PC-9 (cell line): Measurements from ENCODE around the gene GRIK3.
"Not testable (repeated sequence)": the region's sequence is repeated elsewhere in the genome, so short reads cannot be mapped to it uniquely, and the experiment has no call there.

Experiments used
- EZH2 ChIP-seq: fragments of 200-600 bp; sonication (generic); IDR thresholded peaks from 2 replicates; pipeline ENCODE4 v1.8.0; 2017; ENCODE audit warnings: antibody characterized with exemption, low read depth
- TF ChIP-seq, protein P1 (sequence below): fragments of 200-600 bp; sonication (generic); conservative IDR thresholded peaks from 2 replicates; pipeline ENCODE4 v1.6.1; 2017; ENCODE audit warnings: mixed run types, antibody characterized with exemption, mild to moderate bottlenecking, moderate library complexity

DNA sequence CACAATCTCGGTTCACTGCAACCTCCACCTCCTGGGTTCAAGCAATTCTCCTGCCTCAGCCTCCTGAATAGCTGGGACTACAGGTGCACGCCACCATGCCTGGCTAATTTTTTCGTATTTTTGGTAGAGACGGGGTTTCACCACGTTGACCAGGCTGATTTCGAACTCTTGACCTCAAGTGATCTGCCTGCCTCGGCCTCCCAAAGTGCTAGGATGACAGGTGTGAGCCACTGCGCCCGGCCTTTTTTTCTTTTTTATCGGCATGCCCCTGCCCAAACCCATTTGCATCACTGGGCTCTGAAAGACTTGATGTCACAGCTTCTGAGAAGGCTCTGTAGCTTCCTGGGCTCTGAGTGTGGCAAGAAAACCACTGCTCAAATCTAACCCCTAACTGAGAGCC is 125.0 kb downstream of the GRIK3 start:
- TF ChIP-seq, protein P1, sequence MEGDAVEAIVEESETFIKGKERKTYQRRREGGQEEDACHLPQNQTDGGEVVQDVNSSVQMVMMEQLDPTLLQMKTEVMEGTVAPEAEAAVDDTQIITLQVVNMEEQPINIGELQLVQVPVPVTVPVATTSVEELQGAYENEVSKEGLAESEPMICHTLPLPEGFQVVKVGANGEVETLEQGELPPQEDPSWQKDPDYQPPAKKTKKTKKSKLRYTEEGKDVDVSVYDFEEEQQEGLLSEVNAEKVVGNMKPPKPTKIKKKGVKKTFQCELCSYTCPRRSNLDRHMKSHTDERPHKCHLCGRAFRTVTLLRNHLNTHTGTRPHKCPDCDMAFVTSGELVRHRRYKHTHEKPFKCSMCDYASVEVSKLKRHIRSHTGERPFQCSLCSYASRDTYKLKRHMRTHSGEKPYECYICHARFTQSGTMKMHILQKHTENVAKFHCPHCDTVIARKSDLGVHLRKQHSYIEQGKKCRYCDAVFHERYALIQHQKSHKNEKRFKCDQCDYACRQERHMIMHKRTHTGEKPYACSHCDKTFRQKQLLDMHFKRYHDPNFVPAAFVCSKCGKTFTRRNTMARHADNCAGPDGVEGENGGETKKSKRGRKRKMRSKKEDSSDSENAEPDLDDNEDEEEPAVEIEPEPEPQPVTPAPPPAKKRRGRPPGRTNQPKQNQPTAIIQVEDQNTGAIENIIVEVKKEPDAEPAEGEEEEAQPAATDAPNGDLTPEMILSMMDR, result not testable (repeated sequence)
- TF ChIP-seq EZH2, result not testable (repeated sequence)
